Measurements from ENCODE around the gene TMEM47.

Gene TMEM47

GRCh38 chrX:34656842-34657725, at the start of gene TMEM47:
Gene TMEM47, minus strand, starts transcription at chrX:34657285. Its CDS starts 256 bp downstream, at chrX:34657029.
- no peak within 1 kb of the TSS for H3K4me3 Mint-ChIP-seq
- no peaks in the 10 kb centered on the region for H3K4me1 Mint-ChIP-seq
- DNase-seq (ENCODE audit: low spot score in 2 of 2): no peak
- ATAC-seq (ENCODE audit: low read depth): no peak
- H3K27ac Mint-ChIP-seq: no peak within 1 kb of the TSS
- H3K36me3 Mint-ChIP-seq: no peaks in the 10 kb centered on the region
- no peaks in the 10 kb centered on the region for H3K9me3 Mint-ChIP-seq
- peaks cover 5% of the 10 kb centered on the region for H3K27me3 Mint-ChIP-seq

DNA sequence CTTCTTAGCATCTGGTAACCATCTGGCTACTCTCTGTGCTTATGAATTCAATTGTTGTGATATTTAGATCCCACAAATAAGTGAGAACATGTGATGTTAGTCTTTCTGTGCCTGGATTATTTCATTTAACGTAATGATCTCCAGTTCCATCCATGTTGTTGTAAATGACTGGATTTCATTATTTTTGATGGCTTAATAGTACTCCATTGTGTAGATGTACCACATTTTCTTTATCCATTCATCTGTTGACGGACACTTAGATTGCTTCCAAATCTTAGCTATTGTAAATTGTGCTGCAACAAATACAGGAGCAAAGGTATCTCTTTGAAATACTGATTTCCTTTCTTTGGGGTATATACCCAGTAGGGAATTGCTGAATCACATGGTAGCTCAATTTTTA, 30.0 kb upstream of the TMEM47 start:
- H3K9me3 Mint-ChIP-seq: peaks cover 3% of the 10 kb centered on the region
- H3K27me3 Mint-ChIP-seq: no peaks in the 10 kb centered on the region
- no peaks in the 10 kb centered on the region for H3K36me3 Mint-ChIP-seq
- no peak for ATAC-seq (ENCODE audit: low read depth)
- H3K4me1 Mint-ChIP-seq: no peaks in the 10 kb centered on the region
- DNase-seq (ENCODE audit: low spot score in 2 of 2): no peak
- H3K4me3 Mint-ChIP-seq: no peak overlapping the region
- no peak overlapping the region for H3K27ac Mint-ChIP-seq

DNA sequence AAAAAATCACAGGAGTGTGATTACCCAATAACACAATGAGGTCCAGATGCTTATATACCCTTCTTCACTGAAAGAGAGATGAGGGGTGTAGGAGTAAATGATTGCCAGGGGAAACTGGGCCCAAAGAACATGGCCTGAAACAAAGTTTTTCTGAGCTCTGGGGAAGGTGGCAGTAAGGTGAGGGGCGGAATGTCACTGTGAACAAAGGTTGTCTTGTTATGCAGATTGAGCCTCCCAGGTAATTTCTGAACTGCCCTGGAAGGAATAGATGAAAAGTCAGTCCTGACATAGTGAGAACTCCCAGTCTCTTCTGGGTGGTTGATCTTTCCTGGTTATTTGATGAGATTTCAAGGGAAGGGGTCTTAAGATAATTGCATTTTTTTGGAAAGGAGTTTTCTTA, 2.5 kb upstream of the TMEM47 start:
- DNase-seq (ENCODE audit: low spot score in 2 of 2) (no peak), ATAC-seq (ENCODE audit: low read depth) (no peak)
- peaks cover 4% of the 10 kb centered on the region for H3K27me3 Mint-ChIP-seq
- no peak overlapping the region for H3K27ac Mint-ChIP-seq
- no peak overlapping the region for H3K4me3 Mint-ChIP-seq
- H3K36me3 Mint-ChIP-seq: no peaks in the 10 kb centered on the region
- no peaks in the 10 kb centered on the region for H3K4me1 Mint-ChIP-seq
- H3K9me3 Mint-ChIP-seq: no peaks in the 10 kb centered on the region

DNA sequence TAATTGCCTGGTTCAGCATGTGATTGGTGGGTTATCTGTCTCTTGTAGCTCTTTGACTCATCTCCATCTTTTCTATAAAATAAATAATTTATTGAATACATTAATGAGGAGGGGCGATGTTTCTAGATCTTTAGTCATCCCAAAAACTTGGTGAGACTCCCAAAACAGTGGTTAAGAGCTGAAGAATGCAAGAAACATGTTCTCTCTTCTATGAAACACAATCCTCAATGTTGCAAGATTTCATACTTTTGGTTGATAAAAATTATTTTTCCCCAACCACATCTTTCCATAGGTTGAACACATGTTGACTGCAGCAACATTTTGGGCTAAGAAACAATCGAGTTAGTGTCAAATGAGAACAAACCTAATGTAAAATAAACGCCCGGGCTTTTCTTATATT, 1.2 kb upstream of the TMEM47 start:
- no peak for ATAC-seq (ENCODE audit: low read depth)
- Mint-ChIP-seq H3K27me3 (peaks cover 5% of the 10 kb centered on the region), H3K27ac (no peak overlapping the region), H3K9me3 (no peaks in the 10 kb centered on the region), H3K4me1 (no peaks in the 10 kb centered on the region), H3K36me3 (no peaks in the 10 kb centered on the region), H3K4me3 (no peak overlapping the region)
- DNase-seq (ENCODE audit: low spot score in 2 of 2): no peak

DNA sequence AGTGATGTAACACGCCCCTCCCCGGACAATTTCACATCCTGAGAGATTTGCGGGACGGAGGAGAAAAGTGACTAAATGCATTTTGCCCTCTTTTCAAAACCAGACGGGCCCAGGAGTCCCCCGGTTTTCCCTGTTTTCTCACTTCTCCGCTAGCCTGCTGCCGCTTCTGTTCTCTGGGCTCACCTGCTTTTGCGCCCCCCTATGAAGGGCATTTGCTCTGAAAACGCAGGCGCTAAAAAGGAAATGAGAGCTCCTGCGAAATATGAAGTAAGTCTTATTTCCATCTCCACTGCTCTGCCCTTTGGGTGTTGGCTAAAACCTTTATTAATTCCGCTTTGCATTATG, 613 bp upstream of the TMEM47 start:
- ATAC-seq (ENCODE audit: low read depth): no peak
- H3K4me1 Mint-ChIP-seq: no peaks in the 10 kb centered on the region
- peaks cover 5% of the 10 kb centered on the region for H3K27me3 Mint-ChIP-seq
- DNase-seq (ENCODE audit: low spot score in 2 of 2): no peak
- no peak overlapping the region for H3K27ac Mint-ChIP-seq
- H3K4me3 Mint-ChIP-seq: no peak overlapping the region
- no peaks in the 10 kb centered on the region for H3K9me3 Mint-ChIP-seq
- no peaks in the 10 kb centered on the region for H3K36me3 Mint-ChIP-seq

DNA sequence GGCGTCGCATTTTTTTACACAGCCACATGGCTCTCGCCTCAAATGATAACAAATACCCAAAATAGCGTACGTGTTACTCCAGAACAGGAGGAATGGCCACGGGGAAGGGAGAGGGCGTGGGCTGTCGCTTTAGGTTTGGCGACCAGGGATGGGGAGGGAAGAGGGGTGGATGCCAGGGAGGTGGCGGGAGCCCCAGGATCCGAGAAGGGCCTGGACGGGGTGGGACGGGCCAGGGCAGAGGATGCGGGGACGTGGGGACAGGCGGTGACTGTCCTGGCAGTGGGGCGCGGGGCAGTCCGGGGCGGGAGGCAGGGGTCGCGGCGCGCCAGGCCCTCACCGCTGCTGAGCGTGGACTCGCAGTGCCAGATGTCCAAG, 631 bp downstream of the TMEM47 start:
- no peak overlapping the region for H3K4me3 Mint-ChIP-seq
- no peak for DNase-seq (ENCODE audit: low spot score in 2 of 2)
- no peak for ATAC-seq (ENCODE audit: low read depth)
- no peaks in the 10 kb centered on the region for H3K9me3 Mint-ChIP-seq
- no peaks in the 10 kb centered on the region for H3K36me3 Mint-ChIP-seq
- H3K27ac Mint-ChIP-seq: no peak overlapping the region
- H3K4me1 Mint-ChIP-seq: no peaks in the 10 kb centered on the region
- H3K27me3 Mint-ChIP-seq: peaks cover 5% of the 10 kb centered on the region

DNA sequence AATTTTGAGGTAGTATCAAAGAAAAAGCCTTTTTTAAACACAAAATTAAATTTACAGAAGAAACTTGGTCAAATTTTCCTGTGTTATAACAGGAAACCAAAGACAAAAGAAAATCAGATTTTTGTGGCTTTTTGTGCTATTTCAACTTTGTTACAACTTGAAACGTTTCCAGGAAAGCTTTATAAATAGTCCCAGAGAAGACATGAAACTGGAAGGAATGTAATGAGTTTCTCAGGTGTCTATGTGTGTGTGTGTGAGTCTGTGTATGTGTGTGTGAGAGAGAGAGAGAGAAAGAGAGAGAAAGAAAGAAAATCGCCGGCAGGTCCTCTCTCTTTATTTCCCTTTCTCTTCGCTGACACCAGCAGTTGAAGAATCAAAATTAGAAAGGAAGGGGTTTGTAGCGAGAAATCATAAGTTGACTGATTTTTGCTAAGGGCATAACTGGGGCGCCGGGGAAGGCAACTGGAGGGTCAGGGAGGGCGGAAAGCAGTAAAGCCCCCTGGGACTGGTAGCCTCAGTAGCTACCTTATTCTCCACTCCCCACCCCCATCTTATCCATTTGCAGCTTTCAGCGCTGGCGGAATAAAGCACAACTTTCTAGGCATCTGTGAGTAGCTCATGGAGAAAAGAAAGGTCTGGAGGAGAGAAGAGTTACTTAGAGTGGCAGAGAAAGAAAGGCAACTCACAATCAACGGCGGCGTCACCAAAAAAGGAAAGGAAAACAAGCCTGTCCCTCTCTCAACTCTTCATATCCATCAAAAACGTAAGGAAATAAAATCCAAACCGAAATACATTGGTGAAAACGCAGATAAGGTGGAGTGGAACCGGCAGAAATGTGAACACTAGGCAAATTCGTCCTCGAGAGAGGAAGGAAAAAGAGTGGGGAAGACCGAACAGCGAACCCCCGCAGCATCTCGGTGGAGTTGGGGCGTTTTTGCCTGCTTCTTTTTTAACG, 1.3 kb downstream of the TMEM47 start:
- Mint-ChIP-seq H3K27me3 (peaks cover 5% of the 10 kb centered on the region), H3K36me3 (no peaks in the 10 kb centered on the region), H3K27ac (no peak overlapping the region), H3K4me1 (no peaks in the 10 kb centered on the region), H3K4me3 (no peak overlapping the region), H3K9me3 (no peaks in the 10 kb centered on the region)
- DNase-seq (ENCODE audit: low spot score in 2 of 2) (no peak), ATAC-seq (ENCODE audit: low read depth) (no peak)

- H3K36me3 Mint-ChIP-seq: no peaks in the 10 kb centered on the region
- ATAC-seq (ENCODE audit: low read depth): no peak
- peaks cover 5% of the 10 kb centered on the region for H3K27me3 Mint-ChIP-seq
Observed at GRCh38 chrX:34654696-34655490, 2.2 kb downstream of the TMEM47 start.

GRCh38 chrX:34653811-34654210, 3.3 kb downstream of the TMEM47 start:
- H3K27me3 Mint-ChIP-seq: peaks cover 5% of the 10 kb centered on the region
- H3K36me3 Mint-ChIP-seq: no peaks in the 10 kb centered on the region
- no peak overlapping the region for H3K4me3 Mint-ChIP-seq
- no peak for ATAC-seq (ENCODE audit: low read depth)
- no peaks in the 10 kb centered on the region for H3K9me3 Mint-ChIP-seq
- no peaks in the 10 kb centered on the region for H3K4me1 Mint-ChIP-seq
- no peak overlapping the region for H3K27ac Mint-ChIP-seq
- DNase-seq (ENCODE audit: low spot score in 2 of 2): no peak

More at GRCh38 chrX:34654696-34655490, 2.2 kb downstream of the TMEM47 start:
- Mint-ChIP-seq H3K9me3 (no peaks in the 10 kb centered on the region), H3K4me3 (no peak overlapping the region), H3K4me1 (no peaks in the 10 kb centered on the region), H3K27ac (no peak overlapping the region)
- DNase-seq (ENCODE audit: low spot score in 2 of 2): no peak

- DNase-seq (ENCODE audit: low spot score in 2 of 2) (no peak), ATAC-seq (ENCODE audit: low read depth) (no peak)
- Mint-ChIP-seq H3K27ac (no peak overlapping the region), H3K27me3 (no peaks in the 10 kb centered on the region), H3K4me3 (no peak overlapping the region), H3K9me3 (no peaks in the 10 kb centered on the region), H3K4me1 (no peaks in the 10 kb centered on the region), H3K36me3 (no peaks in the 10 kb centered on the region)
Observed at GRCh38 chrX:34642849-34643248, 14.2 kb downstream of the TMEM47 start.

- H3K36me3 Mint-ChIP-seq: no peaks in the 10 kb centered on the region
- no peak overlapping the region for H3K4me3 Mint-ChIP-seq
- no peaks in the 10 kb centered on the region for H3K4me1 Mint-ChIP-seq
- H3K27me3 Mint-ChIP-seq: no peaks in the 10 kb centered on the region
- no peaks in the 10 kb centered on the region for H3K9me3 Mint-ChIP-seq
- H3K27ac Mint-ChIP-seq: no peak overlapping the region
- ATAC-seq (ENCODE audit: low read depth) (no peak), DNase-seq (ENCODE audit: low spot score in 2 of 2) (no peak)
Observed at GRCh38 chrX:34638116-34638515, 19.0 kb downstream of the TMEM47 start.

GRCh38 chrX:34634349-34634748, 22.7 kb downstream of the TMEM47 start:
- DNase-seq (ENCODE audit: low spot score in 2 of 2): no peak
- H3K27ac Mint-ChIP-seq: no peak overlapping the region

DNA sequence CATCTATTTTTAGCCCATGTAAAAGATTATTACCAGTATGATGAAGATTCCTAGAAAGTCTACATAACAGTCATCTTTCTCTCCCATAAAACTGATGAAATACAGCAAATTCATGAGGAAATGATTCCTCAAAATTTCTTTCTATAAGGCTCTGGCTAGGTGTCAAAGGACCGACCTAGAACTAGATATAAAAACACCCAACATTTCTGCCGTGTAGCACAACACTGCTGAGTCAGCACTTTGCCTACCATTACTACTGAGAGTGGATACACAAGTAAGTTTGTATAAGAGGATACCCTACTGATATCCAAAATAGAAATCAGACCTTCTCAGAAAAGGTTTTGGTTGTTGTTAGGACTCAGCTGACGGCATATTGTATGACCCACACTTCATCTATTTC, 24.7 kb downstream of the TMEM47 start:
- Mint-ChIP-seq H3K9me3 (no peaks in the 10 kb centered on the region), H3K4me1 (no peaks in the 10 kb centered on the region), H3K36me3 (no peaks in the 10 kb centered on the region), H3K27ac (no peak overlapping the region), H3K4me3 (no peak overlapping the region), H3K27me3 (no peaks in the 10 kb centered on the region)
- DNase-seq (ENCODE audit: low spot score in 2 of 2): no peak
- no peak for ATAC-seq (ENCODE audit: low read depth)

More at GRCh38 chrX:34634349-34634748, 22.7 kb downstream of the TMEM47 start:
- Mint-ChIP-seq H3K9me3 (no peaks in the 10 kb centered on the region), H3K4me3 (no peak overlapping the region), H3K27me3 (no peaks in the 10 kb centered on the region), H3K4me1 (no peaks in the 10 kb centered on the region), H3K36me3 (no peaks in the 10 kb centered on the region)
- no peak for ATAC-seq (ENCODE audit: low read depth)

Measured in memory B cell (primary cell).